Sigmoid colon (tissue), 7 donors: ENCODE results near the gene PLCH2. TPM values are rescaled to one million over a fixed set of nuclear protein-coding genes. Genes with fewer than 3 reads are reported as not detected.

Source experiments
- DNase-seq: peaks from one replicate; pipeline ENCODE4 v3.0.0-alpha.2; 2019
- H3K27ac ChIP-seq, 4 donors: fragments of 200-600 bp; sonication (generic); one replicate each; pipeline ENCODE4 v1.5.1; 2016 to 2019; ENCODE audit warnings: mild to moderate bottlenecking in 1 of 4
- H3K27me3 ChIP-seq, 3 donors: fragments of 200-600 bp; sonication (generic); one replicate each; pipeline ENCODE4 v1.5.1; 2019; ENCODE audit warnings: mild to moderate bottlenecking in 1 of 3
- H3K36me3 ChIP-seq, 4 donors: fragments of 200-600 bp; sonication (generic); one replicate each; pipeline ENCODE4 v1.5.1; 2016 to 2019
- H3K4me1 ChIP-seq, 4 donors: fragments of 200-600 bp; sonication (generic); one replicate each; pipeline ENCODE4 v1.5.1; 2017 to 2019
- H3K4me3 ChIP-seq, 4 donors: fragments of 200-600 bp; sonication (generic); one replicate each; pipeline ENCODE4 v1.5.1; 2017 to 2019; ENCODE audit warnings: mild to moderate bottlenecking in 2 of 4, moderate library complexity in 1 of 4
- H3K9me3 ChIP-seq, 4 donors: fragments of 200-600 bp in 3 of 4; sonication (generic) in 3 of 4; one replicate each; pipeline versions ENCODE4 v1.5.1 to v1.6.1; 2013 to 2019
- CTCF ChIP-seq, 4 experiments: fragments of 450-650 bp in 3 of 4; fragments of 200-600 bp in 1 of 4; IDR thresholded peaks; one replicate each; pipeline ENCODE4 v1.5.1; 2016 to 2019; ENCODE audit warnings: antibody characterized with exemption in 4 of 4, mild to moderate bottlenecking in 3 of 4, moderate library complexity in 2 of 4
- EP300 ChIP-seq, 4 donors: sonication (generic); formaldehyde crosslinking; IDR thresholded peaks; one replicate each; pipeline ENCODE4 v1.6.1; 2017; ENCODE audit warnings: antibody characterized with exemption in 4 of 4
- POLR2A ChIP-seq, 2 donors: fragments of 450-650 bp; IDR thresholded peaks; one replicate each; pipeline ENCODE4 v1.6.1; 2016; ENCODE audit warnings: antibody characterized with exemption in 2 of 2, mild to moderate bottlenecking in 2 of 2, moderate library complexity in 2 of 2
- POLR2AphosphoS5 ChIP-seq, 4 donors: sonication (generic); formaldehyde crosslinking; IDR thresholded peaks; one replicate each; pipeline ENCODE4 v1.6.1; 2017; ENCODE audit warnings: antibody characterized with exemption in 4 of 4
- WGBS, 2 donors: extraction: QIAGEN DNeasy Blood & Tissue Kit; methylation state at CpG; one replicate each; pipeline ENCODE4 v1.1.7; 2013; 5-methylcytosine and 5-hydroxymethylcytosine counted together
- intact Hi-C: fragments of 100-400 bp; cut with DNase I; formaldehyde crosslinking; loops from one replicate; pipeline ENCODE4 v1.15.1; 2023
- polyA plus RNA-seq, 3 donors: library from polyadenylated mRNA; stranded (reverse); fragments of 200-250 nt; gene quantifications; one replicate each; pipeline ENCODE4 v1.2.3, GENCODE V29; 2013
- total RNA-seq, 4 donors: library from RNA; depleted of rRNA; stranded (reverse); fragments of >200 nt; gene quantifications; one replicate each; pipeline ENCODE4 v1.1.0, GENCODE V29; 2016
- donor health status: healthy with polysubstance abuse.
- donor health status: Bipolar disorder and iron deficiency.
- donor health status: healthy.

Gene PLCH2, protein sequence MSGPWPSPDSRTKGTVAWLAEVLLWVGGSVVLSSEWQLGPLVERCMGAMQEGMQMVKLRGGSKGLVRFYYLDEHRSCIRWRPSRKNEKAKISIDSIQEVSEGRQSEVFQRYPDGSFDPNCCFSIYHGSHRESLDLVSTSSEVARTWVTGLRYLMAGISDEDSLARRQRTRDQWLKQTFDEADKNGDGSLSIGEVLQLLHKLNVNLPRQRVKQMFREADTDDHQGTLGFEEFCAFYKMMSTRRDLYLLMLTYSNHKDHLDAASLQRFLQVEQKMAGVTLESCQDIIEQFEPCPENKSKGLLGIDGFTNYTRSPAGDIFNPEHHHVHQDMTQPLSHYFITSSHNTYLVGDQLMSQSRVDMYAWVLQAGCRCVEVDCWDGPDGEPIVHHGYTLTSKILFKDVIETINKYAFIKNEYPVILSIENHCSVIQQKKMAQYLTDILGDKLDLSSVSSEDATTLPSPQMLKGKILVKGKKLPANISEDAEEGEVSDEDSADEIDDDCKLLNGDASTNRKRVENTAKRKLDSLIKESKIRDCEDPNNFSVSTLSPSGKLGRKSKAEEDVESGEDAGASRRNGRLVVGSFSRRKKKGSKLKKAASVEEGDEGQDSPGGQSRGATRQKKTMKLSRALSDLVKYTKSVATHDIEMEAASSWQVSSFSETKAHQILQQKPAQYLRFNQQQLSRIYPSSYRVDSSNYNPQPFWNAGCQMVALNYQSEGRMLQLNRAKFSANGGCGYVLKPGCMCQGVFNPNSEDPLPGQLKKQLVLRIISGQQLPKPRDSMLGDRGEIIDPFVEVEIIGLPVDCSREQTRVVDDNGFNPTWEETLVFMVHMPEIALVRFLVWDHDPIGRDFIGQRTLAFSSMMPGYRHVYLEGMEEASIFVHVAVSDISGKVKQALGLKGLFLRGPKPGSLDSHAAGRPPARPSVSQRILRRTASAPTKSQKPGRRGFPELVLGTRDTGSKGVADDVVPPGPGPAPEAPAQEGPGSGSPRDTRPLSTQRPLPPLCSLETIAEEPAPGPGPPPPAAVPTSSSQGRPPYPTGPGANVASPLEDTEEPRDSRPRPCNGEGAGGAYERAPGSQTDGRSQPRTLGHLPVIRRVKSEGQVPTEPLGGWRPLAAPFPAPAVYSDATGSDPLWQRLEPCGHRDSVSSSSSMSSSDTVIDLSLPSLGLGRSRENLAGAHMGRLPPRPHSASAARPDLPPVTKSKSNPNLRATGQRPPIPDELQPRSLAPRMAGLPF (N-terminal part only)
- total RNA-seq (1 to 10 TPM in 2 of 4 donors, under 1 TPM in 1, not detected in 1; 0.54 to 1.7 (median 1.1) TPM), polyA plus RNA-seq (1 to 10 TPM in 1 of 3 donors, under 1 TPM in 1, not detected in 1; 0.60 to 3.8 TPM)

DNA sequence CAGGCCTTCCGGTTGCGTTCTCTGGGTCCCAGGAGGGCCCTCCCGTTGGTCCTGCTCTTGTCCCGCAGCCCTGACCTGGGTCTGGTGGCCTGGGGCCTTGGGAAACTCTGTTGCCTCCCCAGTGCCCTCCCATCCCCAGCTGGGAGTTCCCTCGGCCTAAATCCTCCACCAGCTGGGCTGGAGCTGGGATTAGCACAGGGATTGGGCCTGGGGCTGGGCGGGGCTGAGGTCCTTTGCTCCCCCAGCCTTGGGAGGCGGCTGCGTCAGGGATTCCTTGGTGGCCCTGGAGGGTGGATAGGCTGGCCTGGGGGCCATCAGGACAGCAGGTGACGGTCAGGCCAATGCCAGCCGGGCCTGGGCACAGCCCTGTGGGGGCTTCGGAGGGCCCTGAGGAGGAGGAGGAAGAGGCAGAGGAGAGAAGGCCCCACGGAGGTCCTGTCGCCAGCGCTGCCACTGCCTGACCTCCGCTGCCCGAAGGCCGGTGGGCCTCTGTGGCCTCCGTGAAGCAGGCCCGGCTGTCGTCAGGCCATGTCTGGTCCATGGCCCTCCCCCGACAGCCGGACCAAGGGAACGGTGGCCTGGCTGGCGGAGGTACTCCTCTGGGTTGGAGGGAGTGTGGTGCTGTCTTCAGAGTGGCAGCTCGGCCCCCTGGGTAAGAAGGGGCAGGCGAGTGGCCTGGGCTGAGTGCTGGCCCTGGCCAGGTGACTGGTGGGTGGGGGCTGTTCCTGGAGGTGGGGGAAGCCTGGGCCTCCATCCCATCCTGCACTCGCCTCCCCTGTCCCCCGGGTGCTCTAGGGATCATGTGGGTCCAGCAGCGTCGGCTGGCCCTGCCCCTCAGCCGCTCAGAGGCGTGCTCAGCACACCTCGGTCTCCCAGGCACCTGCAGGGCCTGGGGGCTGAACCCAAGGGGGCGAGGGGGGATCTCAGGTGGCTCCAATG is at the start of gene PLCH2:
PLCH2 (plus strand) TSS at position 229 of the 939 bp plus-strand sequence; CDS start at position 529, 300 bp downstream.
- intact Hi-C loops, result no loop called here
- Histone ChIP-seq H3K27me3 (peaks cover 0 to 37% (median 0%) of the 10 kb centered on the region in 3 donors), H3K27ac (no peak within 1 kb of the TSS), H3K9me3 (no peaks in the 10 kb centered on the region), H3K4me1 (no peaks in the 10 kb centered on the region), H3K4me3 (no peak within 1 kb of the TSS), H3K36me3 (no peaks in the 10 kb centered on the region)
- WGBS, 2 donors, result 87 to 89% methylated on average over 34 of the region's 34 CpGs
- TF ChIP-seq POLR2A (IDR thresholded peaks at IDR 0.05), result no peak
- no peak for TF ChIP-seq POLR2AphosphoS5 (IDR thresholded peaks at IDR 0.05)
- no peak for TF ChIP-seq CTCF (IDR thresholded peaks at IDR 0.05)
- no peak for TF ChIP-seq EP300 (IDR thresholded peaks at IDR 0.05)
- no peak for DNase-seq

GRCh38 chr1:2426540-2426939 is 49.5 kb upstream of the PLCH2 start:
- TF ChIP-seq POLR2AphosphoS5 (IDR thresholded peaks at IDR 0.05) (no peak), CTCF (IDR thresholded peaks at IDR 0.05) (no peak), POLR2A (IDR thresholded peaks at IDR 0.05) (no peak), EP300 (IDR thresholded peaks at IDR 0.05) (no peak)
- Histone ChIP-seq H3K27me3 (peaks cover 0 to 80% (median 34%) of the 10 kb centered on the region in 3 donors), H3K4me1 (no peaks in the 10 kb centered on the region), H3K36me3 (no peaks in the 10 kb centered on the region), H3K9me3 (peaks cover 0 to 14% (median 8%) of the 10 kb centered on the region in 4 donors), H3K4me3 (no peak overlapping the region), H3K27ac (no peak overlapping the region)
- 63 to 65% methylated on average over 18 of the region's 18 CpGs for WGBS, 2 donors
- DNase-seq, result no peak
- intact Hi-C loops, result no loop called here

DNA sequence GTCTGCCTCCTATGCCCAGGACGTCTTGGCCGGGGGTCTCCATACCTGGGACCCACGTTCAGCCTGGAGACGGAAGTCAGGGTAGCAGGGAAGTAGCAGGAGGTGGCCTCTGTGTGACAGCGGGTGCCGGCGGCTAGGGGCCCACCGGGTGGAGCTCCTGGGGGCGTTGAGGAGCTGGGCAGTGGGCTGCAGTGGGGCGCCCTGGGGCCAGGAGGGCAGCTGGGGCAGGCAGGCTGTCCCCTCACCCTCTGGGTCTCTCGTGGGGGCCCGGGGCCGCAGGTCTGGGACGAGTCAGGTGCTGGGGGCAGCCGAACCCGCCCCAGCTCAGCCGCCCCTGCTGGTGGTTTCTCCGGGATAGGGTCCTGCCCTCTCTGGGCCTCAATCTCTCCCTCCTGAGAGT is 49.0 kb upstream of the PLCH2 start:
- Histone ChIP-seq H3K4me1 (no peaks in the 10 kb centered on the region), H3K9me3 (peaks cover 0 to 14% (median 8%) of the 10 kb centered on the region in 4 donors), H3K36me3 (no peaks in the 10 kb centered on the region), H3K27ac (no peak overlapping the region), H3K4me3 (no peak overlapping the region), H3K27me3 (peaks cover 0 to 80% (median 34%) of the 10 kb centered on the region in 3 donors)
- no peak for DNase-seq
- TF ChIP-seq CTCF (IDR thresholded peaks at IDR 0.05) (no peak), EP300 (IDR thresholded peaks at IDR 0.05) (no peak), POLR2AphosphoS5 (IDR thresholded peaks at IDR 0.05) (no peak), POLR2A (IDR thresholded peaks at IDR 0.05) (no peak)
- intact Hi-C loops, result no loop called here
- 74 to 84% methylated on average over 18 of the region's 18 CpGs for WGBS, 2 donors
